ENCODE data around the gene NIF3L1. TPM values are rescaled to one million over a fixed set of nuclear protein-coding genes. Genes with fewer than 3 reads are reported as not detected.

Gene NIF3L1
- total and polyA plus RNA-seq, 2 donors = 26.2 to 43.2 TPM

- DNase-seq (ENCODE audit: low read depth in 6 of 9, low spot score in 9 of 9) = no peak
- Histone ChIP-seq H3K9me3 (ENCODE audit: control insufficient read depth in 2 of 2, insufficient read depth in 1 of 2, low read length in 1 of 2) (no peaks in the 10 kb centered on the region), H3K36me3 (ENCODE audit: control insufficient read depth in 2 of 2, insufficient read depth in 2 of 2, low read length in 1 of 2) (peaks cover 35 to 66% of the 10 kb centered on the region in 2 donors), H3K4me3 (ENCODE audit: low read length in 2 of 2) (no peak overlapping the region), H3K27me3 (ENCODE audit: control insufficient read depth in 2 of 2, insufficient read depth in 1 of 2, low read length in 1 of 2) (no peaks in the 10 kb centered on the region), H3K27ac (ENCODE audit: low read depth in 1 of 2, low read length in 1 of 2) (no peak overlapping the region), H3K4me1 (ENCODE audit: control insufficient read depth in 2 of 2, insufficient read depth in 2 of 2, low read length in 2 of 2) (no peaks in the 10 kb centered on the region)
- 98% methylated on average over 12 of the region's 12 CpGs for WGBS
Measured at GRCh38 chr2:200944467-200945394, 55.6 kb downstream of the NIF3L1 start.

- DNase-seq (ENCODE audit: low read depth in 6 of 9, low spot score in 9 of 9) = no peak
- Histone ChIP-seq H3K27ac (ENCODE audit: low read depth in 1 of 2, low read length in 1 of 2) (no peak overlapping the region), H3K9me3 (ENCODE audit: control insufficient read depth in 2 of 2, insufficient read depth in 1 of 2, low read length in 1 of 2) (no peaks in the 10 kb centered on the region), H3K36me3 (ENCODE audit: control insufficient read depth in 2 of 2, insufficient read depth in 2 of 2, low read length in 1 of 2) (peaks cover 32 to 60% of the 10 kb centered on the region in 2 donors), H3K27me3 (ENCODE audit: control insufficient read depth in 2 of 2, insufficient read depth in 1 of 2, low read length in 1 of 2) (no peaks in the 10 kb centered on the region), H3K4me3 (ENCODE audit: low read length in 2 of 2) (no peak overlapping the region), H3K4me1 (ENCODE audit: control insufficient read depth in 2 of 2, insufficient read depth in 2 of 2, low read length in 2 of 2) (no peaks in the 10 kb centered on the region)
- 99% methylated on average over 4 of the region's 4 CpGs for WGBS
Measured at GRCh38 chr2:200945395-200945729, 56.2 kb downstream of the NIF3L1 start.

- Histone ChIP-seq H3K4me3 (ENCODE audit: low read length in 2 of 2) (no peak overlapping the region), H3K4me1 (ENCODE audit: control insufficient read depth in 2 of 2, insufficient read depth in 2 of 2, low read length in 2 of 2) (no peaks in the 10 kb centered on the region), H3K27me3 (ENCODE audit: control insufficient read depth in 2 of 2, insufficient read depth in 1 of 2, low read length in 1 of 2) (no peaks in the 10 kb centered on the region), H3K36me3 (ENCODE audit: control insufficient read depth in 2 of 2, insufficient read depth in 2 of 2, low read length in 1 of 2) (peaks cover 17 to 55% of the 10 kb centered on the region in 2 donors), H3K27ac (ENCODE audit: low read depth in 1 of 2, low read length in 1 of 2) (no peak overlapping the region), H3K9me3 (ENCODE audit: control insufficient read depth in 2 of 2, insufficient read depth in 1 of 2, low read length in 1 of 2) (no peaks in the 10 kb centered on the region)
- no peak for DNase-seq (ENCODE audit: low read depth in 6 of 9, low spot score in 9 of 9)
- WGBS = over 99% methylated on average over 3 of the region's 3 CpGs
Measured at GRCh38 chr2:200950378-200950777, 61.2 kb downstream of the NIF3L1 start.

Other genes starting within 250 kb of the NIF3L1 start
- gene BZW1, start 77.5 kb upstream of the NIF3L1 start, total RNA-seq = 257 TPM
- 119 TPM for gene BZW1, start 77.5 kb upstream of the NIF3L1 start, polyA plus RNA-seq
- gene CLK1, start 24.7 kb upstream of the NIF3L1 start, total RNA-seq = 295 TPM
- 1,486 TPM for gene CLK1, start 24.7 kb upstream of the NIF3L1 start, polyA plus RNA-seq
- gene PPIL3, start 294 bp upstream of the NIF3L1 start, total RNA-seq = 47.1 TPM
- 32.6 TPM for gene PPIL3, start 294 bp upstream of the NIF3L1 start, polyA plus RNA-seq
- 19.4 TPM for gene ORC2, start 74.3 kb downstream of the NIF3L1 start, total RNA-seq
- gene ORC2, start 74.3 kb downstream of the NIF3L1 start, polyA plus RNA-seq = 16.5 TPM
- gene HYCC2, start 182.3 kb downstream of the NIF3L1 start, total RNA-seq = 8.9 TPM
- 8.5 TPM for gene HYCC2, start 182.3 kb downstream of the NIF3L1 start, polyA plus RNA-seq
- 210 TPM for gene NDUFB3, start 182.6 kb downstream of the NIF3L1 start, total RNA-seq
- 83.0 TPM for gene NDUFB3, start 182.6 kb downstream of the NIF3L1 start, polyA plus RNA-seq
- 58.5 TPM for gene CFLAR, start 226.8 kb downstream of the NIF3L1 start, total RNA-seq
- gene CFLAR, start 226.8 kb downstream of the NIF3L1 start, polyA plus RNA-seq = 84.5 TPM